Posterior vena cava (tissue), 2 donors: Measurements from ENCODE around the gene COTL1. TPM values are rescaled to one million over a fixed set of nuclear protein-coding genes. Genes with fewer than 3 reads are reported as not detected.

Experiments
- DNase-seq: peaks from one replicate; pipeline ENCODE4 v3.0.0-alpha.2; 2020; ENCODE audit warnings: low spot score
- intact Hi-C, 2 donors: fragments of 100-400 bp; cut with DNase I; formaldehyde crosslinking; loops; one replicate each; pipeline versions ENCODE4 v1.14.1 to v1.14.2; 2022 to 2023
- total RNA-seq, 2 donors: library from RNA; stranded (reverse); fragmentation: NEBNext Ultra II Directional; extraction: Animal tissue kit (Norgen Biotek cat#: 25700); gene quantifications; one replicate each; pipeline ENCODE4 v1.2.1, GENCODE V29; 2021
- donor health status: DM: yes; HTN: yes; CAD: no.
- donor health status: DM: yes; HTN: yes; CAD: no.

The COTL1 gene
- total RNA-seq, 2 donors from 2014 or later: 55.0 to 66.0 TPM

- intact Hi-C loops: no loop called here
Measured at GRCh38 chr16:84584678-84585077, 33.2 kb downstream of the COTL1 start.

GRCh38 chr16:84583995-84584394, 33.9 kb downstream of the COTL1 start:
- no peak for DNase-seq
- intact Hi-C loops: no loop called here

More at GRCh38 chr16:84584678-84585077, 33.2 kb downstream of the COTL1 start:
- DNase-seq: no peak

GRCh38 chr16:84582958-84583516, 34.8 kb downstream of the COTL1 start:
- no peak for DNase-seq
- intact Hi-C loops: no loop called here

- intact Hi-C loops: no loop called here
Measured at GRCh38 chr16:84581158-84581557, 36.7 kb downstream of the COTL1 start.

GRCh38 chr16:84579936-84580335, 37.9 kb downstream of the COTL1 start:
- no peak for DNase-seq

More at GRCh38 chr16:84581158-84581557, 36.7 kb downstream of the COTL1 start:
- no peak for DNase-seq

GRCh38 chr16:84578538-84579126, 39.2 kb downstream of the COTL1 start:
- intact Hi-C loops: no loop called here
- DNase-seq: no peak

More at GRCh38 chr16:84579936-84580335, 37.9 kb downstream of the COTL1 start:
- intact Hi-C loops: no loop called here

- DNase-seq: no peak
- intact Hi-C loops: no loop called here
Measured at GRCh38 chr16:84577034-84577803, 40.7 kb downstream of the COTL1 start.

- DNase-seq: no peak
- intact Hi-C loops: no loop called here
Measured at GRCh38 chr16:84575914-84576313, 42.0 kb downstream of the COTL1 start.

- intact Hi-C loops: no loop called here
Measured at GRCh38 chr16:84574191-84574590, 43.7 kb downstream of the COTL1 start.

GRCh38 chr16:84572096-84572495, 45.8 kb downstream of the COTL1 start:
- DNase-seq: no peak
- intact Hi-C loops: no loop called here

More at GRCh38 chr16:84574191-84574590, 43.7 kb downstream of the COTL1 start:
- DNase-seq: no peak

- no peak for DNase-seq
- intact Hi-C loops: no loop called here
Measured at GRCh38 chr16:84571506-84571905, 46.4 kb downstream of the COTL1 start.

GRCh38 chr16:84570739-84571403, 47.0 kb downstream of the COTL1 start:
- intact Hi-C loops: no loop called here
- DNase-seq: no peak

GRCh38 chr16:84569382-84569987, 48.4 kb downstream of the COTL1 start:
- DNase-seq: no peak
- intact Hi-C loops: no loop called here

- DNase-seq: no peak
- intact Hi-C loops: no loop called here
Measured at GRCh38 chr16:84568066-84568465, 49.8 kb downstream of the COTL1 start.

GRCh38 chr16:84567286-84567962, 50.5 kb downstream of the COTL1 start:
- intact Hi-C loops: no loop called here
- DNase-seq: no peak

GRCh38 chr16:84566545-84567257, 51.2 kb downstream of the COTL1 start:
- intact Hi-C loops: no loop called here
- DNase-seq: no peak

- no peak for DNase-seq
- intact Hi-C loops: no loop called here
Measured at GRCh38 chr16:84565669-84566495, 52.0 kb downstream of the COTL1 start.
